Urinary bladder (tissue), 4 donors: Measurements from ENCODE around the gene MAP4K4. TPM values are rescaled to one million over a fixed set of nuclear protein-coding genes. Genes with fewer than 3 reads are reported as not detected.

Source experiments
- DNase-seq: peaks from one replicate; pipeline ENCODE4 v3.0.0-alpha.2; 2015; ENCODE audit errors: extremely low spot score
- H3K27ac ChIP-seq: one replicate; pipeline ENCODE4 v1.5.1; 2013; ENCODE audit warnings: low read depth, mild to moderate bottlenecking, moderate library complexity
- H3K36me3 ChIP-seq: one replicate; pipeline ENCODE4 v1.6.1; 2013; ENCODE audit warnings: mild to moderate bottlenecking, moderate library complexity; ENCODE audit not compliant: insufficient read depth
- H3K4me1 ChIP-seq: one replicate; pipeline ENCODE4 v1.6.1; 2013; ENCODE audit warnings: mild to moderate bottlenecking, moderate library complexity; ENCODE audit not compliant: insufficient read depth
- H3K4me3 ChIP-seq: one replicate; pipeline ENCODE4 v1.5.1; 2013; ENCODE audit warnings: low read depth, low read length
- WGBS: extraction: QIAGEN DNeasy Blood & Tissue Kit; methylation state at CpG from one replicate; pipeline ENCODE4 v1.1.7; 2013; 5-methylcytosine and 5-hydroxymethylcytosine counted together
- polyA plus RNA-seq: library from polyadenylated mRNA; stranded (reverse); fragments of 200-250 nt; gene quantifications from one replicate; pipeline ENCODE4 v1.2.3, GENCODE V29; 2013
- total RNA-seq: library from RNA; depleted of rRNA; stranded (reverse); fragments of >200 nt; gene quantifications from one replicate; pipeline ENCODE4 v1.2.3, GENCODE V29; 2014
- donor health status: healthy with polysubstance abuse.
- donor health status: healthy.

The MAP4K4 gene
- total and polyA plus RNA-seq, 2 donors, result 26.5 to 75.7 TPM

DNA sequence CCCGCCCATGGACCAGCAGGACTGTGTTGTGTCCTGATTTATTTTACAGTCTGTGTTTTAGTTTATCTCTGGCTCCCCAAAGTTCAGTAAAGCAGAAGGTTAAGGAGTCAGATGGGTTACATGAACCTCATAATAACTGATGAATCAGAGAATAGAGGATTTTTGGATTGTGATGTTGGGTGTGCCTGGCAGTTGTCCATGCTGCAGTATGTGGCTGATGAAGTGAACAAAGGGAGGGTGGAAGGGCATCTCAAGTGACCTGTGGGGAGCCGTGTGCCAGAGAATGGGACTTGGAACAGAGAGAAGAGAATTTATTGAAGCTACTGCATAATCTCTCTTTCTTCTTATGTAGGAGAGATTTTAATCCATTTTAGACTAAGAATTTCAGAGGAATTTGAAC lies 145.5 kb downstream of the MAP4K4 start:
- WGBS, result 53% methylated on average over 2 of the region's 2 CpGs
- H3K36me3 ChIP-seq, result peaks cover 1% of the 10 kb centered on the region
- H3K4me3 ChIP-seq, result no peak overlapping the region
- H3K27ac ChIP-seq, result no peak overlapping the region
- no peaks in the 10 kb centered on the region for H3K4me1 ChIP-seq
- DNase-seq, result no peak

DNA sequence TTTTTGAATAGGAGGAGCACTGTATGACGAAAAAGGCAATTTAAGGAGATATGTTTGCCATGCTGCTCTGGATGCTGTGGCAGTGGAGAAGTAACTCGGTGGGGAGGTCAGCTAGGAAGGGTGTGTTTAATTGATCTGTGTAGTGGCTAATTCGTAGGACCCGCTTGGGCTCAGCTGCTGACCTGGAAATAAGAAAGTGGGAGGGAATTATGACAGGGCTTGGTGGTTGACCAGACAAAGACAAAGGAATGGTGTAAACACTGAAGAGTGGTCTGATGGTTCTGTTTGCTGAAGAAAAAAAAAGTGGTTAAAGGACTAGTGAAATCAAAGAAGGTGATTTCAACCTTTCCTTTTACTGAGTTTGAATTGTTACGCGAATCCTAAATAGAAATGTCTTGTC lies 146.0 kb downstream of the MAP4K4 start:
- H3K27ac ChIP-seq, result no peak overlapping the region
- peaks cover 1% of the 10 kb centered on the region for H3K36me3 ChIP-seq
- no peak for DNase-seq
- WGBS, result 88% methylated on average over 6 of the region's 6 CpGs
- no peak overlapping the region for H3K4me3 ChIP-seq
- no peaks in the 10 kb centered on the region for H3K4me1 ChIP-seq

GRCh38 chr2:101844055-101844635 lies 146.6 kb downstream of the MAP4K4 start:
- no peaks in the 10 kb centered on the region for H3K4me1 ChIP-seq
- H3K27ac ChIP-seq, result no peak overlapping the region
- no peak overlapping the region for H3K4me3 ChIP-seq
- 68% methylated on average over 12 of the region's 12 CpGs for whole genome bisulfite sequencing
- DNase-seq, result no peak
- peaks cover 1% of the 10 kb centered on the region for H3K36me3 ChIP-seq

GRCh38 chr2:101846973-101847372 lies 149.5 kb downstream of the MAP4K4 start:
- peaks cover 1% of the 10 kb centered on the region for H3K36me3 ChIP-seq
- H3K4me1 ChIP-seq, result no peaks in the 10 kb centered on the region
- WGBS, result 93% methylated on average over 3 of the region's 3 CpGs

GRCh38 chr2:101847661-101848339 lies 150.3 kb downstream of the MAP4K4 start:
- 92% methylated on average over 4 of the region's 4 CpGs for WGBS
- no peak overlapping the region for H3K4me3 ChIP-seq
- H3K4me1 ChIP-seq, result no peaks in the 10 kb centered on the region
- no peak overlapping the region for H3K27ac ChIP-seq
- peaks cover 1% of the 10 kb centered on the region for H3K36me3 ChIP-seq
- no peak for DNase-seq

More at GRCh38 chr2:101846973-101847372, 149.5 kb downstream of the MAP4K4 start:
- Histone ChIP-seq H3K27ac (no peak overlapping the region), H3K4me3 (no peak overlapping the region)
- no peak for DNase-seq

- 69% methylated on average over 6 of the region's 6 CpGs for WGBS
- H3K27ac ChIP-seq, result no peak overlapping the region
- no peaks in the 10 kb centered on the region for H3K4me1 ChIP-seq
- DNase-seq, result no peak
- H3K4me3 ChIP-seq, result no peak overlapping the region
- H3K36me3 ChIP-seq, result peaks cover 2% of the 10 kb centered on the region
Measured at GRCh38 chr2:101848769-101849410, 151.4 kb downstream of the MAP4K4 start.

DNA sequence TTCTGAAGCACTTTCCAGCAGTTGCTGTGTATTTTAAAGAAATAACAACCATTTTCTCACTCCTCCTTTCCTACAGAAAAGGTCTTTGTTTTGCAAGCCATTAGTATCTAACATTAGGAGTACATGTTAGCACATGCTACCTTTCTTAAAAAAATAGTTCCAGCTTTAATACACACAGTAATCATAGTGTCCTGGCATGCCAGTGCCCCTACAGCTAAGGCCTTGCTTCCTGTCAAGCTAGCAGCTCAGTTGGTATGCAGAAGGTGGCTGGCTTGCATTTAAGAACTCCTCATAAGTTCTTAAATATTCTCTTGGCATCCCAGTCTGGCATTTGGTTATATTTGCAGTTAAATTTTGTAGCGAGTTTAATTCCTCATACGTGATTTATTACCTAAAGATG lies 152.9 kb downstream of the MAP4K4 start:
- Histone ChIP-seq H3K36me3 (peaks cover 3% of the 10 kb centered on the region), H3K4me3 (no peak overlapping the region), H3K27ac (no peak overlapping the region), H3K4me1 (no peaks in the 10 kb centered on the region)
- 52% methylated on average over 2 of the region's 2 CpGs for WGBS
- no peak for DNase-seq

DNA sequence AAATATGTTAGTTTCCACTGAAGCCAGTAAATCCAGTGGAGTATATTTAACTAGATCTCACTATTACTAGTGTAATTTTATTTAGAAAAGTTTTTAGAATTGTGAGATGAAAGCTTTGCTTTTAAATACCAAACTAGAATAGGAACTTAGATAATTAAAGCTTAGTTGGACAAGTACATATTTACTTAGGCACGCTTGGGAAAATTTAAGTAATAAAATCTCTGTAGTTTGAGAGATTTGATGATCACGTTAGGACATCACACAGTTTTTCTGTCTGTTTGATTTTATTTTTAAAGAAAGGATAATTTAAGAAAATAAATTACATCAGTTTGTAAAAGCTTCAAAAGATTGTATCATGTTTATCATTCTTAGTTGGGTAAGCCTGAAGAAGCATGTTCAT lies 153.5 kb downstream of the MAP4K4 start:
- WGBS, result 74% methylated on average over 2 of the region's 2 CpGs
- H3K36me3 ChIP-seq, result peaks cover 1% of the 10 kb centered on the region
- no peak for DNase-seq
- H3K4me3 ChIP-seq, result no peak overlapping the region
- H3K27ac ChIP-seq, result no peak overlapping the region
- H3K4me1 ChIP-seq, result no peaks in the 10 kb centered on the region

- H3K4me3 ChIP-seq, result no peak overlapping the region
- H3K4me1 ChIP-seq, result no peaks in the 10 kb centered on the region
- WGBS, result 29% methylated on average over 2 of the region's 2 CpGs
- no peak for DNase-seq
- H3K36me3 ChIP-seq, result peaks cover 1% of the 10 kb centered on the region
- no peak overlapping the region for H3K27ac ChIP-seq
Measured at GRCh38 chr2:101852824-101853223, 155.3 kb downstream of the MAP4K4 start.

GRCh38 chr2:101854877-101855276 lies 157.4 kb downstream of the MAP4K4 start:
- no peak overlapping the region for H3K27ac ChIP-seq
- 73% methylated on average over 4 of the region's 4 CpGs for WGBS
- peaks cover 1% of the 10 kb centered on the region for H3K36me3 ChIP-seq
- no peaks in the 10 kb centered on the region for H3K4me1 ChIP-seq
- DNase-seq, result no peak
- H3K4me3 ChIP-seq, result no peak overlapping the region

GRCh38 chr2:101855776-101856175 lies 158.3 kb downstream of the MAP4K4 start:
- Histone ChIP-seq H3K4me3 (no peak overlapping the region), H3K27ac (no peak overlapping the region), H3K36me3 (peaks cover 1% of the 10 kb centered on the region), H3K4me1 (no peaks in the 10 kb centered on the region)
- WGBS, result 97% methylated on average over 9 of the region's 9 CpGs
- DNase-seq, result no peak

- DNase-seq, result no peak
- H3K36me3 ChIP-seq, result peaks cover 1% of the 10 kb centered on the region
- no peaks in the 10 kb centered on the region for H3K4me1 ChIP-seq
- no peak overlapping the region for H3K27ac ChIP-seq
- no peak overlapping the region for H3K4me3 ChIP-seq
Measured at GRCh38 chr2:101858246-101858645, 160.7 kb downstream of the MAP4K4 start.

DNA sequence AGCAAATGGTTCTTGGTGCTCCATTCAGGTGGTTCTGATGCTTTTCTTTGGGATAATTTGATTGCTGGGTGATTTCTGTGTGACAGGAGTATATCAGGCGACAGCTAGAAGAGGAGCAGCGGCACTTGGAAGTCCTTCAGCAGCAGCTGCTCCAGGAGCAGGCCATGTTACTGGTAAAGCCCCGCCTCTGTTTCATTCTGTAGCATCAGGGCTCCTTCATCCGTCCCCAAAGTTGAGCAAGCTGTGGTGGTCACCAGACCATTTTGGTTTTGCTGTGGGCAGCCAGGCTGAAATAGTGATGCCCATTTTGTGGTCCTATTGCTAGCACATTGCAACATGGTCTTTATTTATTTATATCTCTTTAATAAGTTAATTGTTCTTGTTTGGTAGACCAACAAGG lies 161.4 kb downstream of the MAP4K4 start:
- no peak for DNase-seq
- 90% methylated on average over 4 of the region's 4 CpGs for WGBS
- Histone ChIP-seq H3K4me3 (no peak overlapping the region), H3K36me3 (peaks cover under 1% of the 10 kb centered on the region), H3K27ac (no peak overlapping the region), H3K4me1 (peaks cover 2% of the 10 kb centered on the region)

DNA sequence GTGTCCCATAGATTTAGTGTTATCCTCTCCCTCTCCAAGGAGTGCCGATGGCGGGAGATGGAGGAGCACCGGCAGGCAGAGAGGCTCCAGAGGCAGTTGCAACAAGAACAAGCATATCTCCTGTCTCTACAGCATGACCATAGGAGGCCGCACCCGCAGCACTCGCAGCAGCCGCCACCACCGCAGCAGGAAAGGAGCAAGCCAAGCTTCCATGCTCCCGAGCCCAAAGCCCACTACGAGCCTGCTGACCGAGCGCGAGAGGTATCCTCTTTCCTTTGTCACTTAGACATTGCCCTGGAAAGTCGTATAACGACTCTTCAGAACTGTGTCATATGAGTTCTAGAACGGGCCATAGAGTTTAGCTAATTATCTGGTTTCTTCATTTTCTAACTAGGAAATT lies 162.1 kb downstream of the MAP4K4 start:
- Histone ChIP-seq H3K4me1 (peaks cover 2% of the 10 kb centered on the region), H3K27ac (no peak overlapping the region), H3K4me3 (no peak overlapping the region), H3K36me3 (no peaks in the 10 kb centered on the region)
- WGBS, result 95% methylated on average over 16 of the region's 16 CpGs
- DNase-seq, result no peak
